HG02938 (cell line): ENCODE results near the gene SAA4.
A peak's percentile ranks its signal among the peaks of the same experiment; 100 is the strongest.
"Not testable (repeated sequence)": the region's sequence is repeated elsewhere in the genome, so short reads cannot be mapped to it uniquely, and the experiment has no call there.

ENCODE experiments used
- ATAC-seq: cut with Tn5 transposase; IDR thresholded peaks from one replicate; pipeline ENCODE4 v1.9.1; 2021; ENCODE audit warnings: mild to moderate bottlenecking, moderate library complexity; ENCODE audit not compliant: unreplicated experiment

Gene SAA4, protein sequence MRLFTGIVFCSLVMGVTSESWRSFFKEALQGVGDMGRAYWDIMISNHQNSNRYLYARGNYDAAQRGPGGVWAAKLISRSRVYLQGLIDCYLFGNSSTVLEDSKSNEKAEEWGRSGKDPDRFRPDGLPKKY

DNA sequence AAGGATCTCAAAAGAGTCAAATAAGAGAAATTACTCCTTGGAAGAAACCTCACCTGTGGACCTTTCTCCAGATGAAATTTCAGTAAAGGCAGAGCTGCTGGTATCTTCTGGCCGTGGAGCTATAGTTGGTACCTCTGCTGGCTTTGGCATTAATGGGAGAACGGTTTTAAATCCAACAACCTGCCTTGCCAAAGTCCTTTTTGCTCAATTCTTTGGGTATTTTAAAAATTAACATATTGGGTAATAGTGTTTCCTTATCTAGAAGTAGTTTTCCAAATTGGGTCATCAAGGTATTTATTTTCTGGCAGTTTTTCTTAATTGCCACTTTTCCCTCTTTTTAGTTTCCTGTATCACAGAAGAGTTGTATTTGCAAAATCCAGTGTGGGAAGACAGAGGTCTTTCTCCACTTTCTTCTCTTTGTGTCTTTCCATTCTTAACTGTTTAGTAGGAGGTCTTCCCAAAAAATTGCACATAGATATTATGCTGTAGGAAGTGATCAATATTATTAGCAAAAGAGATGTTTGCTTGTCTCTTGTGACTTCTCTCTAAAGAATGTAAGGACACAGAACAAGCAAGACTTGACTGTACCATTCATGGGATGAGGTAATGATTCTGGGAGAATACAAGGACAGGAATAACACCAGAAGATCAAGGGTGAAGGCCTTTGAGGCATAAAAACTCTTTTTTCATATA, at the start of gene SAA4:
SAA4 (minus strand) TSS at position 139 of the 693 bp plus-strand sequence. CDS start 876 bp downstream, outside the sequence.
- no peak for ATAC-seq

GRCh38 chr11:18285841-18286240, 49.2 kb upstream of the SAA4 start:
- ATAC-seq, result no peak

DNA sequence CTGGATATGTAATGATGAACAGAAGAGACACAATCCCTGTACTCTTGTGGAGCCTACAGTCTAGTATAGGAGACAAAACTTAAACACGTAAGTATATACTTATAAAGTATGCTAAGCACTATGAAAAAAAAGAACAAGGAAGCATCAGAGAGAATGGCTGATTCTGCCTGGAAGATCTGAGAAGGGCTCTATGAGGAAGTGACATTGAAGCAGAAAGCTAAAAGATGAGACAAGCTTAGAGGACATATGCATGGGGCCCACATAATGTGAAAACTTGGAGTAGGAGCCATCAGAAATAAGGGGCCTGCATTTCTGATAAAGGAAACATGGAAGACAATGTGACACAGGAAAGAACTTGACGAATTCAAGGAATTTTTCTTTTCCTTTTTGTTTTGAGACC, 46.0 kb upstream of the SAA4 start:
- ATAC-seq, result no peak

- peak; percentile 92 for ATAC-seq
These were observed 43.9 kb upstream of the SAA4 start for GRCh38 chr11:18280438-18281045.

DNA sequence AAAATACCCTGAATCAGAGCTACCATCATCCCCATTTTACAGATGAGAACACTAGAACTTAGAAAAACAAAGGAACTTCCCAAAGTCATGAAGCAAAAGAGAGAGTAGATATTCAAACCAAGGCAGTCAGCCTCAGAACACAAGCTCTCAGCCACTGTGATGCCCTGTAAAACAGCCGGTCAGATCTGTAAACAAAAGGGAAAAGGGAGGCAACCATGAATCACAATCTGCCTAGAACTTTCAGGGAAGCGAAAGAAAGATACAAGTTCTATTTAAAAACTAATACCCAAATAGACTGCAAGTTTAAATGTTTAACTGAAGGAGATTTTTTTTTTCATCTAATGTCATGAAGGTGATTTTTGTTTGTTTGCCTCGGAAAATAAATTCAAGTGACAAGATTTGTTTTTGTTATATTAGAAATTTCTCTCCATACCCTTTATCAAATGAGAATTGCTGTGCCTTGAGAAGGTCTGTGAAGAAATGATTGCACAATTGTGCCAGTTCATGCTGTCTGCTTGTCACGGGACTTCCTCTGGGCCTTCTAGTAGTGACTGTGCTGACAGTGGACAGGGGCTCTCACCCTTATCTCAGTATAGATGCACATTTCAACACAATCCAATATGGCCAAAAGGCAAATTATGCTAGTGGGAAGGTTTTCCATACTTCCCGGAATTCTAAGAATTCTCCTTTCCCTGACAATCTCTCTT, 41.1 kb upstream of the SAA4 start:
- ATAC-seq, result no peak

- ATAC-seq, result no peak
These were observed 34.6 kb upstream of the SAA4 start for GRCh38 chr11:18271206-18271605.

GRCh38 chr11:18270102-18270501, 33.5 kb upstream of the SAA4 start:
- ATAC-seq, result no peak

- not testable (repeated sequence) for ATAC-seq
These were observed 32.6 kb upstream of the SAA4 start for GRCh38 chr11:18269252-18269651.

GRCh38 chr11:18267335-18268133, 30.9 kb upstream of the SAA4 start:
- peak; percentile 61 for ATAC-seq

DNA sequence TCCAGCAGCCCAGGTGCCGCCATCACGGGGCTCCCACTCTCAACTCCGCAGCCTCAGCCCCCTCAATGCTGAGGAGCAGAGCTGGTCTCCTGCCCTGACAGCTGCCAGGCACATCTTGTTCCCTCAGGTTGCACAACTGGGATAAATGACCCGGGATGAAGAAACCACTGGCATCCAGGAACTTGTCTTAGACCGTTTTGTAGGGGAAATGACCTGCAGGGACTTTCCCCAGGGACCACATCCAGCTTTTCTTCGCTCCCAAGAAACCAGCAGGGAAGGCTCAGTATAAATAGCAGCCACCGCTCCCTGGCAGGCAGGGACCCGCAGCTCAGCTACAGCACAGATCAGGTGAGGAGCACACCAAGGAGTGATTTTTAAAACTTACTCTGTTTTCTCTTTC, 29.3 kb upstream of the SAA4 start, which contains the start of gene SAA1:
SAA1 (plus strand) TSS at position 316 of the 400 bp plus-strand sequence. CDS start 624 bp downstream, outside the sequence.
- no peak for ATAC-seq

DNA sequence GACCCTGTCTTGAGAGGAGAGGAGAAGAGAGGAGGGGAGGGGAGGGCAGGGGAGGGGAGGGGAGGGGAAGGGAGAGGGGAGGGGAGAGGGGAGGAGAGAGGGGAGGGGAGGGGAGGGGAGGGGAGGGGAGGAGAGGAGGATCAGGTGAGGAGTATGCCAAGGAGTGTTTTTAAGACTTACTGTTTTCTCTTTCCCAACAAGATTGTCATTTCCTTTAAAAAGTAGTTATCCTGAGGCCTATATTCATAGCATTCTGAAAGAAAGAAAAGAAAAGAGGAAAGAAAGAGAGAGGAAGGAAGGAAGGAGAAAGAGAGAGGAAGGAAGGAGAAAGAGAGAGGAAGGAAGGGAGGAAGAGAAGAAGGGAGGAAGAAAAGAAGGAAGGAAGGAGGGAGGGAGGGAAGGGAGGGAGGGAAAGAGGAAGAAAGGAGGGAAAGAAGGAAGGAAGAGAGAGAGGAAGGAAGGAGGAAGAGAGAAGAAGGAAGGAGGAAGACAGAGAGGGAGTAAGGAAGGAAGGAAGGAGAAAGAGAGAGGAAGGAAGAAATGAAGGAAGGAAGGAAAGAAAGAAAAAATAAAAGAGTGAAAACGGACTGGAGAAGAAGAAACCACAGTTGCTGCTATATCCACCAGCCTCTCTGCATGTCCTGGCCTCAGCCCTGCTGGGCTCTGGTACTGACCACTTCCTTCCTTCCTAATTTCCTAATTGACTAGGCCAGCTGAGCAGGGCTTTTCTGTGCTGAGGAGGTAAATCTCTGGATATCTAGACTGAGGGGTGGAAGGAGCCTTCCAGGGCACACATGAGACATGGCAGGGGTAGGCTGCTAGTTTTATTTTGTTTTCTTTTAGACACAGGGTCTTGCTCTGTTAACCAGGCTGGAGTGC, 28.3 kb upstream of the SAA4 start:
- no peak for ATAC-seq

DNA sequence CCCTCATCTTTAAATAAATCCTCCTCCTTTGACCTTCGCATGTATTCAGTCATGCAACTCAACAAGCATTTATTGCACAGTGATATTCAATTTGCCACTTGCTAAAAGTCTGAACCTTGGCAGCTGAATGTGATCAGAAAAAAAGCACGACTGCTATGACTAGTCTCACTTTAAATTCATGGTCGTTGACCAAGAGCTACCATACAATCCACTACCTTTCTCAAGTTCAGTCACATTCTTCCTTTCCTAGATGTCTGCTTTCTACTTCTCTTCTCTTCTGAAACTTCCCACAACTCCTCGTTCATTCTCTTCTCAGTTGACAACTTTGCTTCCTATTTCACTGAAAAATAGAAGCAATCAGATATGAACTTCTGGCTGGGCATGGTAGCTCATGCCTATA, 27.4 kb upstream of the SAA4 start:
- no peak for ATAC-seq

- ATAC-seq, result not testable (repeated sequence)
These were observed 26.2 kb upstream of the SAA4 start for GRCh38 chr11:18262681-18263350.

GRCh38 chr11:18261721-18262120, 25.1 kb upstream of the SAA4 start:
- no peak for ATAC-seq

GRCh38 chr11:18259259-18259658, 22.7 kb upstream of the SAA4 start:
- no peak for ATAC-seq

- no peak for ATAC-seq
These were observed 18.3 kb upstream of the SAA4 start for GRCh38 chr11:18254781-18255361.

- ATAC-seq, result no peak
These were observed 17.3 kb upstream of the SAA4 start for GRCh38 chr11:18253778-18254338.

GRCh38 chr11:18253233-18253632, 16.6 kb upstream of the SAA4 start:
- ATAC-seq, result no peak

DNA sequence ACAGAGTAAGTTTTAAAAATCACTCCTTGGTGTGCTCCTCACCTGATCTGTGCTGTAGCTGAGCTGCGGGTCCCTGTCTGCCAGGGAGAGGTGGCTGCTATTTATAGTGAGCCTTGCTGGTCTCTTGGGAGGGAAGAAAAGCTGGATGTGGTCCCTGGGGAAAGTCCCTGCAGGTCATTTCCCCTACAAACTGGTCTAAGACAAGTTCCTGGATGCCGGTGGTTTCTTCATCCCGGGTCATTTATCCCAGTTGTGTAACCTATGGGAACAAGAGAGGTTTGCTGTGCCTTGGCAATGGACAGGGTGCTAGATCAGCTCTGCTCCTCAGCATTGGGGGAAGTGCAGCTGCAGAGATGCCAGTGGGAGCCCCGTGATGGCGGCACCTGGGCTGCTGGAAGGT, 12.0 kb upstream of the SAA4 start, which contains the start of gene SAA2:
SAA2 (minus strand) TSS at position 108 of the 400 bp plus-strand sequence. CDS start 657 bp downstream, outside the sequence.
- no peak for ATAC-seq
